Progenitor cell of endocrine pancreas (in vitro differentiated cells): ENCODE measurements around the gene SAMHD1. TPM values are rescaled to one million over a fixed set of nuclear protein-coding genes. Genes with fewer than 3 reads are reported as not detected.

ENCODE experiments used
- DNase-seq: peaks from one replicate; pipeline ENCODE4 v3.0.0; 2021; ENCODE audit warnings: low spot score; ENCODE audit not compliant: unreplicated experiment
- H3K27ac Mint-ChIP-seq: 2 replicates; pipeline ENCODE4 v1.8.0; 2021; ENCODE audit warnings: mild to moderate bottlenecking, moderate library complexity, mixed read lengths
- H3K27me3 Mint-ChIP-seq: 2 replicates; pipeline ENCODE4 v1.8.0; 2021; ENCODE audit warnings: mixed read lengths
- H3K36me3 Mint-ChIP-seq: 2 replicates; pipeline ENCODE4 v1.8.0; 2022; ENCODE audit warnings: mixed read lengths; ENCODE audit not compliant: insufficient read depth
- H3K4me1 Mint-ChIP-seq: 2 replicates; pipeline ENCODE4 v1.8.0; 2021; ENCODE audit warnings: low read depth, mixed read lengths
- H3K4me3 Mint-ChIP-seq: 2 replicates; pipeline ENCODE4 v1.8.0; 2021; ENCODE audit warnings: low read depth, mild to moderate bottlenecking, moderate library complexity, mixed read lengths
- H3K9me3 Mint-ChIP-seq: 2 replicates; pipeline ENCODE4 v1.8.0; 2021; ENCODE audit warnings: low read depth, mixed read lengths
- total RNA-seq: library from RNA; stranded (reverse); gene quantifications from 2 replicates; pipeline ENCODE4 v1.2.1, GENCODE V29; 2021
- TF ChIP-seq, protein P1 (sequence below): fragments of 200-600 bp; sonication (generic); IDR thresholded peaks from one replicate; pipeline ENCODE4 v1.5.0; 2021; ENCODE audit warnings: antibody characterized with exemption, mild to moderate bottlenecking; ENCODE audit not compliant: unreplicated experiment

Gene SAMHD1
- total RNA-seq, 1 donor from 2014 or later = 15.1 TPM

DNA sequence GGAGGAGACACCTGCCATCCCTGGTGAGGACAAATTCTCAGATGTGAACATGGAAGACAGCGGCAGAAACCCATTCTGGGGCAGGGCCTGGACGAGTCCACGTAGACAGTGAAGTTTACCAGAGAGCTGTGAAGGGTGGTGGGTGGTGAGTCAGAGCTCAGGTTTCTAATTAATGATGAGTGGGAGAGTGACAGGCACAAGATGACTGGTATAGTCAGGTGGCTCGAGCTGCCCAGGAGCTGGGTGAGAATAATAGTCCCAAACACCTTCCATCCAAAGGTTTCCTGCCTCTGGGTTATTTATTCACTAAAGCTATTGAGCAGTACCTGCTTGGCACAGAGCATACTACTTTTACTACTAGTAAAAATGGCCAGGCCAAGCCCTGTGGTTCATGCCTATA, 69.6 kb downstream of the SAMHD1 start:
- Mint-ChIP-seq H3K27me3 (no peaks in the 10 kb centered on the region), H3K4me1 (peaks cover 13% of the 10 kb centered on the region), H3K9me3 (no peaks in the 10 kb centered on the region), H3K4me3 (no peak overlapping the region), H3K27ac (no peak overlapping the region), H3K36me3 (no peaks in the 10 kb centered on the region)
- TF ChIP-seq, protein P1, sequence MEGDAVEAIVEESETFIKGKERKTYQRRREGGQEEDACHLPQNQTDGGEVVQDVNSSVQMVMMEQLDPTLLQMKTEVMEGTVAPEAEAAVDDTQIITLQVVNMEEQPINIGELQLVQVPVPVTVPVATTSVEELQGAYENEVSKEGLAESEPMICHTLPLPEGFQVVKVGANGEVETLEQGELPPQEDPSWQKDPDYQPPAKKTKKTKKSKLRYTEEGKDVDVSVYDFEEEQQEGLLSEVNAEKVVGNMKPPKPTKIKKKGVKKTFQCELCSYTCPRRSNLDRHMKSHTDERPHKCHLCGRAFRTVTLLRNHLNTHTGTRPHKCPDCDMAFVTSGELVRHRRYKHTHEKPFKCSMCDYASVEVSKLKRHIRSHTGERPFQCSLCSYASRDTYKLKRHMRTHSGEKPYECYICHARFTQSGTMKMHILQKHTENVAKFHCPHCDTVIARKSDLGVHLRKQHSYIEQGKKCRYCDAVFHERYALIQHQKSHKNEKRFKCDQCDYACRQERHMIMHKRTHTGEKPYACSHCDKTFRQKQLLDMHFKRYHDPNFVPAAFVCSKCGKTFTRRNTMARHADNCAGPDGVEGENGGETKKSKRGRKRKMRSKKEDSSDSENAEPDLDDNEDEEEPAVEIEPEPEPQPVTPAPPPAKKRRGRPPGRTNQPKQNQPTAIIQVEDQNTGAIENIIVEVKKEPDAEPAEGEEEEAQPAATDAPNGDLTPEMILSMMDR = no peak
- DNase-seq = no peak

DNA sequence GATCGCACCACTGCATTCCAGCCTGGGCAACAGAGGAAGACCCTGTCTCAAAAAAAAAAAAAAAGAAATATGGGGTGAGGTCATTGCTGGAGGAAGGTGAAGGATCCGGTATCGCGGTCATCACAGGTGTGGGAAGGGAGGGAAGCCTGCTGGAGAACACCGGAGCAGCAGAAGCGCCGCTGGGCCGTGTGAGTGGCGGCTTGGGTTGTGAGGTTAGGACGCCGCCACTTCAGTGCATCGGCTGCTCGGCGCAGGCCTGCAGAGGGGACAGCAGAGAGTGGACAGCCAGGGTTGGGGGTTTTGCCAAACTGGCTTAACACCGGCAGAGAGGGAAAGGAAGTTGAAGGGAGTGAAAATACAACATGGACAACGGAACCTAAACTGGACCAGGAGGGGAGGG, 70.2 kb downstream of the SAMHD1 start:
- TF ChIP-seq, protein P1 = no peak
- H3K9me3 Mint-ChIP-seq = no peaks in the 10 kb centered on the region
- DNase-seq = no peak
- H3K36me3 Mint-ChIP-seq = no peaks in the 10 kb centered on the region
- peaks cover 13% of the 10 kb centered on the region for H3K4me1 Mint-ChIP-seq
- no peak overlapping the region for H3K4me3 Mint-ChIP-seq
- no peaks in the 10 kb centered on the region for H3K27me3 Mint-ChIP-seq
- no peak overlapping the region for H3K27ac Mint-ChIP-seq

DNA sequence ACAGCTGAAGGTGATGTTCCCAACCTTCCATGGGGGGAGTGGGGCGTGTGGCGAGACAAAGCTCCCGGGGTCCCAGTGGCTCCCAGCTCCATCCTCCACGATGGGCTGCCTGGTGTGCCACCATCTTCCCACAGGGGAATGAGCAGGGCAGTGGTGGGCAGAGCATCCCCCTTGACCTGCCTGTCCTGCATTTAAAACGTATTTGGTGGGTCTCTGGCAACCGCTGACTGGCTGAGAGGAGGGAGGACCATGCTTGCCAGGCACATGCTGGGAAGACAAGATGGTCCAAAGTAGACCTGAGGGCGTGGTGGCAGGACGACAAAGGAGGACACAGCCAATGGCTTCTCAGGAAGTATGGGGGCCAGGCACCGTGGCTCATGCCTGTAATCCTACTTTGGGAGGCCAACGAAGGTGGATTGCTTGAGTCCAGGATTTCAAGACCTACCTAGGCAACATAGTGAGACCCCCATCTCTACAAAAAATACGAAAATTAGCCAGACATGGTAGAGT, 70.7 kb downstream of the SAMHD1 start:
- no peaks in the 10 kb centered on the region for H3K36me3 Mint-ChIP-seq
- TF ChIP-seq, protein P1 = no peak
- H3K27me3 Mint-ChIP-seq = no peaks in the 10 kb centered on the region
- H3K9me3 Mint-ChIP-seq = no peaks in the 10 kb centered on the region
- H3K4me3 Mint-ChIP-seq = no peak overlapping the region
- H3K4me1 Mint-ChIP-seq = peaks cover 13% of the 10 kb centered on the region
- DNase-seq = no peak
- H3K27ac Mint-ChIP-seq = no peak overlapping the region

DNA sequence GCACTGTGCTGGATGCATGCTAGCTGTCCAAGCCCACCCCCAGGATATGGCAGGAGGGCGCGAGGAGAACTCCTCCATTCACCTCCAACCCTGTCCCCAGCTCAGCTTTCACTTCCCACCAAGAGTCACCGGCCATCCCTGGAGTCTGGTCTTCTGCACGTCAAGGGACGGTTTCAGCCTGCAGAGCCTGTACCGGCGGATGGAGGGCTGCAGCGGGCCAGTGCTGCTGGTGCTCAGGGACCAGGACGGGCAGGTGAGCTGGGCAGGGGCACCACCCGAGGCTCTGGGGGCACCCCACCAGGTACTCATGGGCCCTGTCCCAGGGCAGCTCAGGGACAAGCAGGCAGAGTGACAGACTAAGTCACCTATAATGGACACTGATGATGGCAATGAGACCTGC, 72.6 kb downstream of the SAMHD1 start:
- no peaks in the 10 kb centered on the region for H3K9me3 Mint-ChIP-seq
- peaks cover 13% of the 10 kb centered on the region for H3K4me1 Mint-ChIP-seq
- TF ChIP-seq, protein P1 = no peak
- DNase-seq = no peak
- H3K27ac Mint-ChIP-seq = no peak overlapping the region
- H3K4me3 Mint-ChIP-seq = no peak overlapping the region
- H3K36me3 Mint-ChIP-seq = no peaks in the 10 kb centered on the region
- H3K27me3 Mint-ChIP-seq = no peaks in the 10 kb centered on the region

DNA sequence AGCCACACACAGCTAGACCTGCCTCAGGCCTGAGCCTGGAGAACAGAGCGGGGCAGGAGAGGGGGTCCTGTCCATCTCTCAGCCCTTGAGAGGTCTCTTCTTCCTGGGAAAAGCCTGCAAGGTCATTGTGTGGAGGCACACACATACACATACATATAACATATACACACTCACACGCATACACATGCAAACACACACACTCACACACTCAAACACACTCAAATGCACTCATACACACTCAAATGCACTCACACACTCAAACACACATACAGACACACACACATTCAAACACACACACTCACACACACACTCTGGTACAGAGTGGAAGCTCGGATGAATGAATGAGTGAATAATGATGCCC, 75.1 kb downstream of the SAMHD1 start:
- peaks cover 5% of the 10 kb centered on the region for H3K4me1 Mint-ChIP-seq
- H3K9me3 Mint-ChIP-seq = no peaks in the 10 kb centered on the region
- no peaks in the 10 kb centered on the region for H3K27me3 Mint-ChIP-seq
- DNase-seq = no peak
- TF ChIP-seq, protein P1 = no peak
- H3K4me3 Mint-ChIP-seq = no peak overlapping the region
- no peaks in the 10 kb centered on the region for H3K36me3 Mint-ChIP-seq
- no peak overlapping the region for H3K27ac Mint-ChIP-seq
